GM19239 (cell line): ENCODE data around the gene NAA11.
"Not testable (repeated sequence)": the region's sequence is repeated elsewhere in the genome, so short reads cannot be mapped to it uniquely, and the experiment has no call there.

ENCODE experiments used
- DNase-seq: peaks from one replicate; pipeline ENCODE4 v3.0.0; 2011; ENCODE audit warnings: low spot score; ENCODE audit not compliant: insufficient read length
- FAIRE-seq: peaks from 2 replicates; lab custom pipeline; 2011; peaks lifted over from hg19 to GRCh38; lab: Jason Lieb, UNC

The NAA11 gene

GRCh38 chr4:79311279-79311678, 14.6 kb downstream of the NAA11 start:
- FAIRE-seq (no peak), DNase-seq (no peak)

DNA sequence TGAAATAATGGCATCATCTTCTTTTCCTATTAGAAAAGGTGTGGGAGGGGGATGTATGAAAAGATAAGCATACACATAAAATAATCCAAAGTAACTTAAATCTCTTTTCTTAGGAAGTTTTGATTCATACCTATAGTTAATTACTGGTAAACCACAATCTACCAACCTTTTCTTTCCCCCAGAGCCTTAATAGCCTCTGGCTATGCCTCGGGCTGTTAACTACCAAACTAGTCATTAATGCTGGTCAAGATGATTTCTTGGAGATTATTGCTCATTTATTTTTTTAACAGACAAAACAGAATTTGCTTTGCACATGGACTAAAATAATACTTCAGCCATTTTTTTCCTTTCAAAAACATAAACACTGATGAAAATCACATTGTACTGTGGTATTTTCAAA, 16.9 kb downstream of the NAA11 start:
- no peak for DNase-seq
- FAIRE-seq = no peak

- FAIRE-seq (no peak), DNase-seq (no peak)
These were observed 17.7 kb downstream of the NAA11 start for GRCh38 chr4:79308137-79308536.

DNA sequence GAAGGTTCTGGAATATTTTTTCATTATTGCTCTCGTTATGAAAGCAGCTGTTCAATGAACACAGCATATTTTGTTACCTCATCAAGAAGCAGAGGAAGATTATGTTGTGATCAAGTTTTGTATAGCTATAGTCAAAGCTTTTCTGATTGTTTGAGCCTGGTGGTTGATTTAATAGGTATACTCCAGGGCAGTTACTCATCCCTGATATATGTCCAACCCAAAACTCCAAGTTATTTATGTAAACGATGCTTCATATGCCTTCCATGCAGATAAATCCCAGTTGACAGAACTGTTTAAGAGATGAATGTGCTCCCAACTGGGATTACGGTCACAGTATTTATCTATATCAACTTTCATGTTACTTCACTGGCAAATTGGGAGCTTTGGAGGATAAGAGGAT, 19.1 kb downstream of the NAA11 start:
- no peak for FAIRE-seq
- DNase-seq = no peak

DNA sequence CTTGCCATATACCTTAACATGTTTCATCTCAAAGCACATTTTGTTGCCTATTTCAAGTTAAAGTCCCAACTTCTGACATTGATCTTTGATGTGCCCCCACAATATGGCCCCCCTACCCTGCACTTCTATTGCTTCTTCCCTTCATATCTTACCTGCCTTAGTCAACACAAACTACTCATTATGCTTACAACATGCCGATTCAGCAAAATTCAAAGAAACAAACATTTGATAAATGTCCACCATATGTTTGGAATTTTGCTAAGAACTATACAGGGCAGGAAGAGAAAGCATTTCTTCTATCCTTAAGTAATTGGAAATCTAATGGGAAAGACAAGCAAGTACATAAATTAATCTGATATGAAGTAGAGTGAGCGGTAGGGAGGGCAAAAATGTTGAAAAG, 25.6 kb downstream of the NAA11 start:
- FAIRE-seq (no peak), DNase-seq (no peak)

DNA sequence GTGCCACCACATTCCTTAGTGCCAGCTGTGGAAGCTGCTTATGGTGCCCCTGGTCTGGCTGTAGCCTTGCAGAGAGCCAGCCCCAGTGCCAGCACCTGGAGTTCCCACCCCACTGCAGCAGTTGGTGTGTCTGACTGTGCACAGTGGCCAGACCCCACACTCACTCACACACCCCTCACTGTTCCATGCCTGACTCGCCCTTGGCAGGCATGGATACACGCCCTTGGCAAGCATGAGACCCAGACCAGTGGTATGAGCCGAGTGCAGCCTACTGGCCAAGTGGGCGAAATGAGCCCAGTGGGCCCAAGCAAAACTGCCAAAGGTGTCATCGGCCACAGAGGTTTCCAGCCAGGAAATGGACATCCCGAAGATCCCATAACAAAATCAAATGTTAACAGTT, 27.4 kb downstream of the NAA11 start:
- DNase-seq (no peak), FAIRE-seq (no peak)

DNA sequence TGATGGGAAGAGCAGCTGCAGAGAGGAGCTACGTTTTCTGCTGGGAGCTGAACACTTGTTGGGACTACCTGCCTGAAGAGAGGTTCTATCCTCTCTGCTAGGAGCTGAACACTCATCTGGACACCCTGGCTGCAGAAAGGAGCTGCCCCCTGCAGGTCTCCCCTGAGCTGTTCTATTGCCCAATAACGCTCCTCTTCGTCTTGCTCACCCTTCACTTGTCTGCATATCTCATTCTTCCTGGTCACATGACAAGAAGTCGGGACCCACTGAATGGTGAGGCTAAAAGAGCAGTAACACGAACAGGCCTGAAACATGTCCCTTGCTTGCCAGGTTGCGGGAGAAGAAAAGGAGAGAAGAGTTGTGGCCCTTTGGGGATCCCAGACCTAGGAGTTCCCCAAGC, 27.8 kb downstream of the NAA11 start:
- FAIRE-seq = no peak
- no peak for DNase-seq

GRCh38 chr4:79297479-79297878, 28.4 kb downstream of the NAA11 start:
- DNase-seq = no peak
- FAIRE-seq = no peak

- FAIRE-seq (no peak), DNase-seq (no peak)
These were observed 29.0 kb downstream of the NAA11 start for GRCh38 chr4:79296768-79297428.

- FAIRE-seq (no peak), DNase-seq (no peak)
These were observed 30.8 kb downstream of the NAA11 start for GRCh38 chr4:79295086-79295485.

DNA sequence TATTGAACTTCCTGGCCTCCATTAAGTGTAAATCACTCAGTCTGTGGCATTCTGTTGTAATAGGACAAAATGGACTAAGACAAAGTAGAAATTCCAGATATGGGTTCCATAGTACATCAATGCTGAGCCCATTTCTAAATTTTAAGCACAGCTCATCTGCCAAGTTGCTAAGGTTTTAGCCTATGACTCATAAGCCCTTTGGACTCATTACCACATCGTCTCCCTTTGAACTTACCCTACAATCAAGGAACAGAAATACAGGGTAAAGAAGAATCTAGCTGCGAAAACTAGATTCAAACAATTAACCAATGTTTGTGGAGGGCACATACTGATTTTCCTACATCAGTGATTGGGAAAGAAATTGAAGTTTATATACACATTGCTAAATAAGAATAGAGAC, 31.8 kb downstream of the NAA11 start:
- DNase-seq (no peak), FAIRE-seq (no peak)

DNA sequence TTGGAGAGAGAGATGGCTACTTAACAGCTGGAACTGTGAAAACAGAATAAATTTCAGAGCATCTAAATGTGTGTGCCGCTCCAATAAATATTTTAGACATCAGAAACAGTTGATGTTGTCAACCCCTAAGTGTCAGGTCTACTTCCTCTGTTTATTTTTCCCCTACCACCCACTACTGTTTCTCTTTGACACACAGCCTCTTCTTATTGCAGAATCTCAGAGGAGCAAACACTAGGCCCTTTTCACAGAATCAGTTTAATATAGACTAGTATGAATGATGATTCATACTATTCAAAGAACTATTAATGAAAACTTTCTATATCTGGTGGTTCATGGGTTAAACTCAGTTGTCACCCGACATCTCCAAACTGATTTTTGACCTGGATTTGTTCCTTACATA, 33.9 kb downstream of the NAA11 start:
- FAIRE-seq = no peak
- DNase-seq = no peak

DNA sequence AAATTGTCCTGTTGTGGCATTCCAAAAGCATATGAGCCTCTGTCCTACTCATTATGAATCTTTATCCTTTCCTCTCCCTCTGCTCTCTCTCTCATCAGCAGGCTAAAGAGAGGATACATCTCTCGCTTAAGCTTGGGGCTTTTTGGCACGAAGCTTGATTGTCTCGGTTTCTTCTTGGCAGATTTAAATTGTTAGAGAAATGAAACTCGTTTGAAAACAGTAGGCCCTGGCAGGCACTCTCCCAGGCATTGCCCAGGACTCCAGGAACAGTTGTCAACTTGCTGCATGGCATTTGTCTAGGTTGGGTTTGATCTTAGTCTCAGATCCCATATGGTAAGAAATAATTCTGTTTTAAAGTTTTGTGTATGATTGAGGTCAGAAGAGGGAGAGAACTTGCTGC, 35.5 kb downstream of the NAA11 start:
- FAIRE-seq (no peak), DNase-seq (no peak)

DNA sequence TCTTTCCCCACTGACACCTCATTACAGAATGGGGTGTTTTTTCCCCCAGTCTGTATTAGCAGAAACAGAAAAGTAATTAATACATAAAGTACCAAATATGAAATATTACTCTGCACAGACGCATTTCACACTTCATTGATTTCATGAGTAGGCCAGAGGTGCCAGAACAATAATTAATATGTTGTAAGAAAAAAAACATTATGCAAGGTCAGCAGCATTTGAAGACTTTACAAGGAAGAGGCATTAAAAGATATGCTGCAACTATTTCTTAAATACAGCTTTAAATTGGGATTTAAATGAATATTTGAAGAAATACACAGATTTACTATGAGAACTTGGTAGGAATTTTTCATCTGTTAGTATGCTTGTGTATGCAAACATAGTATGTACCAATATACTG, 37.7 kb downstream of the NAA11 start:
- no peak for FAIRE-seq
- no peak for DNase-seq

DNA sequence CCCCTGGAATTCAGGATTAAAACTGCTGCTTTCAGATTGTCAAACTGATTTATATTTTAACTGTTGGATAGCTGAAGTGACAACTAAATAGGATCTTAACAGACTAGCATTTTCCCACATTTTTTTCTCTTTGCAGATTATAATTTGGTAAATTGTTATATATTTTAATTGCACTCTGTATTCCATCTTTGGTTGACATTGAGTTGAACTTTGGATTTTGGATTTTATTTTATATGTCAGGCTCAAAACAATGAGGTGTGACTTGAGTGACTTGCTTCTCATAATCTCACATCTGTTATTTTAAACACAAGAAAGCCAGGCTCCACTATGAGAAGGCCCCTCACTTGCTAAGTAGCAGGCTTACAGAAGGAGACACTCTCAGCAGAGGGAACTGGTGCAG, 38.1 kb downstream of the NAA11 start:
- no peak for FAIRE-seq
- no peak for DNase-seq

DNA sequence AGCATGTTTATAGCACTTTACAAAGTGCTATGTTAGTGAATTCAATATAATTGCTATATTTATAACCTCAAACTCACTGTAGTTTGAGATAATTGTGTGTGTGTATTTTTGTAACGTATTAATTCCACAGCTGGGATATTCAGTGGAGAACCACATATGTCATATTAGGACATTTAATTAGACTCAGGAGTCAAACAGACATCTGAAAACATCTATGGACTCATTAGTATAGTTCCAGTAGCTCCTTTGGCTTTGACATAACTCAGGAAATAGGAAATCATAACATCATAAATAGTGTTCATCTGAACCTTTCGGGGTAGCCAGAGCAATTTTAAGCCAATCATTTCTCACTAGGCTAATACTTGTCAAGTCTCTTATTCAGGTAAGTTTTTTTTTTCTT, 38.8 kb downstream of the NAA11 start:
- FAIRE-seq (no peak), DNase-seq (no peak)

- FAIRE-seq (no peak), DNase-seq (no peak)
These were observed 44.1 kb downstream of the NAA11 start for GRCh38 chr4:79281566-79282359.

DNA sequence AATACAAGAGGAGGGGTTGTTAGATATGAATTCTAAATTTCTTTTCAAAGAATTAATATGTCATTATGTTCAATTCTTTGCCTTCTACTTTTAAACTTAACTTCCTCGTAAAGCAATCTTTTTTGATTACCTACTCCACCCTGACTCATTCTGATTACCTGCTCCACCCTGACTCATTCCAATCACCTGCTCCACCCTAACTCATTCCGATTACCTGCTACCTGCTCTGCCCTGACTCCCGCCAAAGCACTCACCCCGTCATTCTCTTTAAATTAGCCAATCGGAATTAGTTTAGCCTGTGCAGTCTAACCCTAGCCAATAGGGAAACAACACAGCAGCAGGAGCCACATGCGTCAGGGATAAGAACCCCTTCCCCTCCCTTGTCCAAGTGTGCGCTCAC, 48.4 kb downstream of the NAA11 start:
- FAIRE-seq, DNase-seq: not testable (repeated sequence)

- no peak for FAIRE-seq
These were observed 51.9 kb downstream of the NAA11 start for GRCh38 chr4:79273915-79274314.

GRCh38 chr4:79272761-79273160, 53.1 kb downstream of the NAA11 start:
- DNase-seq (no peak), FAIRE-seq (no peak)

More at GRCh38 chr4:79273915-79274314, 51.9 kb downstream of the NAA11 start:
- no peak for DNase-seq

DNA sequence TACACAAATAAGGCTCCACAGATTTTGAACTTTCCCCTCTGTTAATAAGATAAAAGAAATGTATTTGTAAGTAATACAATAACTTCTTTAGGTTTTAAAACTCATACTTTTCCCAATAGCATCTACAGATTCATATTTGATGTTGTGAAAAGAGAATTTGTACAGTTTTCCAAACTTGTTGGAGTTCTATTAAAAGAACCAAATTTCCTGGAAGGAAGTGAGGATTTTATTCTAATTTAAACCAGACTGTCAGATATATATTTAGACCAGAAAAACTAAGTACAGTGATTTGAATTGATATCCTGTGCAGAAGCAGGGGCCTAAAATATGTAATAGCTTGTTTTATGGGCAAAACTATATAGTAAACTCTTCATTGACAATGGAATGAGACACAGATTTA, 53.7 kb downstream of the NAA11 start:
- FAIRE-seq = no peak
- no peak for DNase-seq

DNA sequence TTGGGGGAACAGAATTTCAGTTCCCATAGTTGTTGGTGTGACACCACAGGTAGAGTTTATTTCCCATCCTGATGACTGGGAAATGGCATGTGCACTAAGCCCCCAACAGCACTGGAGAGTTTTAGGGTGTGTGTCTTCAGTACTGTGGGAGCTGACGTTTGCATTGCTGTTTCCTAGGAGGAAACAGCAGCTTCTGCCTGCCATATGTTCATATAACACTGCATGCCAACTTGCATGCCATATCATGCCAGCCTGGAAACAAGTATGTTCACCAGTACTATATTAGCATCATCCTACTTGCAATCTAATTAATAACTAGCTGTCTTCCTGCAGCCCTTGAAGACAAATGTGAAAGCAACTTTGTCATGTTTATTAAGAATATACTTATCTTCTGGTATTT, 58.2 kb downstream of the NAA11 start:
- no peak for DNase-seq
- FAIRE-seq = no peak
